T1000 (cell line): ENCODE data around the gene DOCK11.
"Not testable (repeated sequence)": the region's sequence is repeated elsewhere in the genome, so short reads cannot be mapped to it uniquely, and the experiment has no call there.

ENCODE experiments used
- DNase-seq: peaks from one replicate; lab custom pipeline; 2025; ENCODE audit warnings: mixed read lengths; lab: John Stamatoyannopoulos, UW

The DOCK11 gene

DNA sequence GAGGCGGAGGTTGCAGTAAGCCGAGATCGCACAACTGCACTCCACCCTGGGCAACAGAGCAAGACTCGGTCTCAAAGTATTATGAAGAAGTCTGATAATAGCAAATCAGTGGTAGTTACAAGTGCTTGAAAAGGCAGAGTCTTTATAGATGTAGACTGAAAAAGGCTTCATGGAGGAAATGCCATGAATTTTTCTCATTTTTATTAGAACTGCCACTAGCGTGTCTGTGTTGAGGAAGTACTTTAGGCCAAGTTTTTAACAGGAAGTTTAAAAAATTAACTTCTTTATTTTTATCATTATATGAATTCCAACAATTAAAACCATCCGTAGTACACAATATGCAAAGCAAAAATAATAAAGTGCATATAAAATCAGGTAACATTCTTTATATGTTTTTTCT is 199.0 kb downstream of the DOCK11 start:
- DNase-seq, result no peak

DNA sequence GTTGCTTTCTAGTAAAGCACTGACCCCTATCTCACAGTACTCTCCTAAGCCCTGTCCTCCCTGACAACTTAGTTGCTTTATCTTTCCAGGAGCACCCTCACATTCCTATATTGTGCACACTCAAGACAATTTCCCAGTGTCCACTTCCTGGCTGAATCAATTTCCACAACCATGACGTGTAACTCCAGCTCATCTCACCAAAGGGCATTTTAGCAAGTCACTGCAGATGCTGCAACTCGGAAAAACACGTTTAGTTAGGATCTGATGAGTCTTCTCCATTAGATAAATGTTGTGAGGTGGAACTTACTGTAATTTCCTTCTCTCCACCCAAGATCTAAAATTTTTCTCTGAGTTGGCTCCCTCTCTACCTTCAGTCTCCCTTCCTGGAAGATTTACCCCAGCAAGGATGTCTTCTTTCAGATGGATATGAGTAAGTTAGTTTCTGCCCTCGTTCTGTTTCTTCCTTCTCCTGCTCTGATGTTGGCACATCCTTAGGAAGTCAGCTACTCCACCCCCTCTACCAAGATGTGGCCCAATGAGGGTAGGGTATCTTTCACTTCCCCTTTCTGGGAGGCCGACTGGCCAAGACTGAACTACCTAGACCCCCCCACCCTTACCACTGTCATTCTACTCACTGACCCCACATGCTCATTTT is 203.0 kb downstream of the DOCK11 start:
- no peak for DNase-seq

- no peak for DNase-seq
These were observed 207.1 kb downstream of the DOCK11 start for GRCh38 chrX:118702741-118703140.

DNA sequence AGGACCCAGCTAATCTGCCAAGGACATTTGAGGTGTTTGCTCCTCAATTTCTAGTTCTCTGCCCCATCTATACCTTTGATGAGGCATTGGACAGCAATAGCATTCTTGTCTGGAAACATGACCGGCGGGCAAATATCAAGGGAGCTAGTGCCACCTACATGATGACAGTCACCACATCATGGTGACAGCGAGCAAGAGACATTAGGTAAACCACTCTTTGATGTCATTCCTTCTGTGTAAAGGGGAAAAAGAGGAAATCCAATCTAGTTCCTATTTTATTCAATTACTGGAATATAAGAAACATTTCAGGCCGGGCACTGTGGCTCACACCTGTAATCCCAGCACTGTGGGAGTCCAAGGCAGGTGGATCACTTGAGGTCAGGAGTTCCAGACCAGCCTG is 211.1 kb downstream of the DOCK11 start:
- no peak for DNase-seq

- no peak for DNase-seq
These were observed 218.9 kb downstream of the DOCK11 start for GRCh38 chrX:118714521-118714920.

DNA sequence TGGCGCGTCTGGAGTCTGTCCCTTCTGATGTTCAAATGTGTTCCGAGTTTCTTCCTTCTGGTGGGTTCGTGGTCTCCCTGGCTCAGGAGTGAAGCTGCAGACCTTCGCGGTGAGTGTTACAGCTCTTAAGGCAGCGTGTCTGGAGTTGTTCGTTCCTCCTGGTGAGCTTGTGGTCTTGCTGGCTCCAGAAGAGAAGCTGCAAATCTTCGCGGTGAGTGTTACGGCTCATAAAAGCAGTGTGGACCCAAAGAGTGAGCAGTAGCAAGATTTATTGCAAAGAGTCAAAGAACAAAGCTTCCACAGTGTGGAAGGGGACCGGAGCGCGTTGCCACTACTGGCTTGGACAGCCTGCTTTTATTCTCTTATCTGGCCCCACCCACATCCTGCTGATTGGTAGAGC is 220.3 kb downstream of the DOCK11 start:
- not testable (repeated sequence) for DNase-seq

- DNase-seq, result not testable (repeated sequence)
These were observed 221.2 kb downstream of the DOCK11 start for GRCh38 chrX:118716833-118717232.

GRCh38 chrX:118717678-118718391 is 222.2 kb downstream of the DOCK11 start:
- no peak for DNase-seq

DNA sequence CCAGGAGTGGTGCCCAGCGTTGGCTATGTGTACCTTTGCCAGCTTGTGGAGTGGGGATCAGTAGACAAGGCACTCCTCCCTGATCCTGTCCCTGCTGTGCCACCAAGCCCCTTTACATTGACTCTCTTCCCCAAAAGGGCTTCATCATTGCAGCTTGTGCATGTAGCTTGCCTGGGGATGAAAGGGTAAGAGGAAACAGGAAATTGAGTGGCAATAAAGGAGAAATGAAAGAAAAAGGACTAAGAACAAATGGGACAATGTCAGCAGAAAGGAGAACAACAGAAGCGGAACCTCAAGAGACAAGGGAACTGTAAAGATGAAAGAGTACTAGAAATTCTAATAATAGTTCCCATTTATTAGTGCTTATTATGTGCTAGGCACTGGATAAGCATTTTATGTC is 223.1 kb downstream of the DOCK11 start:
- no peak for DNase-seq

- no peak for DNase-seq
These were observed 224.6 kb downstream of the DOCK11 start for GRCh38 chrX:118720058-118720707.

DNA sequence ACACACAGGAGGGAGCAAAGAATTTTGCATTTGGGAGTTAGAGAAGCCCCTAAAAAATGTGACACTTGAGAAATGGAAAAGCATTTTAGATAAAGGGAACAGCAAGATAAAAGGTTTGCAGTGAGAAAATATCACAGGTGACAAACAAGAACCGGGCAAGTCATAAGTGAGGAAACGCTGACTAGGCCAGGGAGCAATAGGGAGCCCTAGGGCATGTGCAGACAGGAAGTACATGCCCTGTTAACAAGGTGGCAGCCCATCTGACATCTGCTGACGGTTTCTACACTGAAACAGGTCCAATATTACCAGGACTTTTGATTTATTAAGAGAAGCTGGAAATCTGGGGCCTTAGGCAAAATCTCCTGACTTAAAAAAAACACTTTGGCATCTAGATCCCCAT is 227.8 kb downstream of the DOCK11 start:
- no peak for DNase-seq

GRCh38 chrX:118724365-118724764 is 228.8 kb downstream of the DOCK11 start:
- DNase-seq, result no peak

DNA sequence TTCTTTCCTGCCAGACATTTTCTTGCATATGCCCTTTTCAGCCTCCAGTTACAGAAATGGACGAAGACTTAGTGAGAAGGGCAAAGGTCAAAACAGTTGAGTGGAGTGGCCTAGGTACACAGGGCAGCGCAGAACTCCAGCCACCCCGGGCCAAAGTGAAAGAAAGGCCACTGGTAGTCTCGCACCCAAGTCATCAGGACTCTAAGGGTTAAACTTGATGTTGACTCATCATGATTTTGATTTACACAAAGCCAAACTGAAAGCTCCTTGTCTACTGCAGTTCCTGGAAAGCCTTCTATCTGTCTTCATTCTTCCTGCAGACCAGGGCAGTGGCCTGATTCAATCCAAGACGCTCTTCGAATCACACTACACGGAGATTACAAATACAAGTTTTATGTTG is 229.2 kb downstream of the DOCK11 start:
- no peak for DNase-seq

- no peak for DNase-seq
These were observed 230.8 kb downstream of the DOCK11 start for GRCh38 chrX:118726396-118726795.

- DNase-seq, result peak; percentile 47
These were observed 231.5 kb downstream of the DOCK11 start, which contains the start of gene IL13RA1 for GRCh38 chrX:118726887-118727685. Gene IL13RA1 (plus strand): TSS chrX:118727606. CDS start chrX:118727639, 33 bp downstream.

- DNase-seq, result no peak
These were observed 232.2 kb downstream of the DOCK11 start for GRCh38 chrX:118727686-118728339.

- no peak for DNase-seq
These were observed 233.5 kb downstream of the DOCK11 start for GRCh38 chrX:118729042-118729652.

- no peak for DNase-seq
These were observed 235.1 kb downstream of the DOCK11 start for GRCh38 chrX:118730500-118731247.

- DNase-seq, result not testable (repeated sequence)
These were observed 236.9 kb downstream of the DOCK11 start for GRCh38 chrX:118732551-118732950.

GRCh38 chrX:118734909-118735308 is 239.3 kb downstream of the DOCK11 start:
- DNase-seq, result no peak
